PFSK-1 (cell line): ENCODE measurements around the gene CBLN3.

Experiments
- FOXP2 ChIP-seq: optimal IDR thresholded peaks from 2 replicates; pipeline ENCODE3; 2011; ENCODE audit warnings: borderline replicate concordance, control low read depth, inconsistent platforms; ENCODE audit not compliant: insufficient read depth; ENCODE audit errors: extremely low read length, extremely low read depth
- POLR2AphosphoS5 ChIP-seq: IDR thresholded peaks from 2 replicates; pipeline ENCODE4 v1.6.1; 2012; ENCODE audit warnings: low read depth, mild to moderate bottlenecking, control low read depth, low read length, moderate library complexity
- REST ChIP-seq, 2 experiments: IDR thresholded peaks; 2 replicates each; pipeline versions ENCODE4 v1.6.1 to v1.8.0; 2011 to 2012; ENCODE audit warnings: low read depth in 2 of 2, low read length in 2 of 2, control low read depth in 1 of 2, inconsistent platforms in 1 of 2, mild to moderate bottlenecking in 1 of 2, moderate library complexity in 1 of 2; ENCODE audit not compliant: insufficient read depth in 1 of 2
- SIN3A ChIP-seq: IDR thresholded peaks from 2 replicates; pipeline ENCODE4 v1.6.1; 2012; ENCODE audit warnings: mild to moderate bottlenecking, low read length, moderate library complexity, borderline replicate concordance; ENCODE audit not compliant: insufficient read depth
- TAF1 ChIP-seq: IDR thresholded peaks from 2 replicates; pipeline ENCODE4 v1.6.1; 2012; ENCODE audit warnings: low read length, control low read depth, borderline replicate concordance; ENCODE audit not compliant: insufficient read depth

DNA sequence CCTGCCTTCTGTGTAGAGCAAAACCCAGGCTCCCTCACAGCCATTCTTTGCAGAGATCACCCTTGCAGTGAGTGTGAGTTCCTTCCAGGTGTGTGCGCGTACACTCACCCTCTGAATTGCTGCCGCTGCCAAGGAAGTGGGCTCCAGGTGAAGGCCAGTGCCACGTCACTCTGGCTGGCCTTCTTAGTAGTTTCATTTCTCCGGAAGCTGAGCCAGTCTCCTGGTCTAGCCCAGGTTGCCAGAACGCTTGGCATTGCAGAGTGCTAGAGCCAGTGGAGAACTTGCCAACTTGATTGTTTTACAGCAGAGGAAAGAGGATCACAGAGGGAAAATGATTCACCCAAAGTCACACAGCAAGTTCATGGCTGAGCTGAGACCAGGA lies 11.0 kb downstream of the CBLN3 start:
- TF ChIP-seq REST (IDR thresholded peaks at IDR 0.05; ENCODE audit: insufficient read depth in 1 of 2, low read depth in 2 of 2, low read length in 2 of 2) (no peak), TAF1 (no peak), SIN3A (no peak), POLR2AphosphoS5 (no peak), FOXP2 (no peak)
